Measurements from ENCODE around the gene ST3GAL4.
A peak's percentile ranks its signal among the peaks of the same experiment; 100 is the strongest.

The ST3GAL4 gene

DNA sequence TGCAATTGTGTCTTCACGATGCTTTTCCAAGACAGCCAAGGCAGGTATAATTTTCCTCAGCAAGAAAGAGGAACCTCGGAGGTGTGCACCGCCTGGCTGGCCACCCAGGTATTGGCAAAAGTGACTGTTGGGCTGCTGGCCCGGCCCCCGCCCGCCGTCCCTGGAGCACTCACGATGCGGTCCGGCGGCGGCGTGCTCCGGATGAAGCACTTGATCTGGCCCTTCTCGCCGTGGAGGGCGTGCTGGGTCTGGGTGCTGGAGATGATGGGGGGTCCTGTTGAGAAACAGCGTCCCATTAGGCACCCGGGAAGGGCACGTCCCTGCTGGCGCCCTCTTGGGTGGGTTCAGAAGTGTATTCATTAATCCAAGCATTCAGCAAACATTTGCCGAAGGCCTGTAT lies 84.8 kb downstream of the ST3GAL4 start:
- peaks cover 4 to 14% of the 10 kb centered on the region in 2 donors for H3K27me3 ChIP-seq (ENCODE audit: control insufficient read depth in 1 of 2, insufficient read depth in 2 of 2, low read length in 2 of 2)
- no peaks in the 10 kb centered on the region for H3K9me3 ChIP-seq (ENCODE audit: control insufficient read depth in 2 of 2, low read length in 2 of 2)
- no peaks in the 10 kb centered on the region for H3K36me3 ChIP-seq (ENCODE audit: control insufficient read depth in 2 of 2, insufficient read depth in 2 of 2, low read length in 2 of 2)
- no peak overlapping the region for H3K27ac ChIP-seq (ENCODE audit: low read length)
- no peak overlapping the region for H3K4me3 ChIP-seq (ENCODE audit: low read length in 2 of 2)
- no peak overlapping the region for H3K9ac ChIP-seq (ENCODE audit: low read length in 2 of 2)
- peaks cover 5% of the 10 kb centered on the region for H3K4me1 ChIP-seq (ENCODE audit: control insufficient read depth, insufficient read depth, low read length)

DNA sequence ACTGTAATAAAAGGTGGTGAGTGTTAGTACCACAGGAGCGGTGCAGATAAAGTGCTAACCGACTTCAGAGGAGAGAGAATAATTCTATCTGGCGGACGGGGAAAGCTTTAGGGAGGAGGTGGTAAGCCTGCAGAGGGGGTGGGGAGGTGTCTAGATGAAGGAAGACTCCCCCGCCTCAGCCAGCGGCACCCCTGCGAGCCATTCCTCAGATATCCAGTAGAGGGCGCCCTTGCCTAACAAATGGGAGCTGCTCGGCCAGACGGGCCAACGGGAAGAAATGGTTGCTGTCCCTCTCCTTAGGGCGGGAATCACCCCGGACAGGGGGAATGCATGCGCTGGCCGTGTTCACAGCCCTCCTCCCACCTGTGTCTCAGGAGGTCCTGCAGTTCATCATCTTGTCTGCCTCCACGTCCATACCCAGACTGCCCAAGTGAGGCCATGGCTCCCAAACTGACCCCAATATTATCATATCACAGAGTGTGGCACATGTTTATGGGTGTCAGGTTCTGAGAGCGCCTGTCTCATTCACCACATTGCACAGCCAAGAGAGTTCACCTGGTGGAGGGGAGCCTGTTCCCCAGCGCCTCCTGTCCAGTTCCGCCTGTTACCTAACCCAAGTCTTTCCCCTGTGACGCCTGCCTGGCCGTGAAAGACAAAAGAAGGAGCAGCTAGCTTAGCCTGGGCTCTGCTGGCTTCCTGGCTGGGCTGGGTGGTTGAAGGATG lies 85.5 kb downstream of the ST3GAL4 start:
- no peaks in the 10 kb centered on the region for H3K36me3 ChIP-seq (ENCODE audit: control insufficient read depth in 2 of 2, insufficient read depth in 2 of 2, low read length in 2 of 2)
- no peak overlapping the region for H3K9ac ChIP-seq (ENCODE audit: low read length in 2 of 2)
- peaks cover 5% of the 10 kb centered on the region for H3K4me1 ChIP-seq (ENCODE audit: control insufficient read depth, insufficient read depth, low read length)
- H3K27ac ChIP-seq (ENCODE audit: low read length): no peak overlapping the region
- H3K4me3 ChIP-seq (ENCODE audit: low read length in 2 of 2): peak overlapping the region; percentile 29 to 49
- H3K27me3 ChIP-seq (ENCODE audit: control insufficient read depth in 1 of 2, insufficient read depth in 2 of 2, low read length in 2 of 2): peaks cover 4 to 14% of the 10 kb centered on the region in 2 donors
- no peaks in the 10 kb centered on the region for H3K9me3 ChIP-seq (ENCODE audit: control insufficient read depth in 2 of 2, low read length in 2 of 2)

DNA sequence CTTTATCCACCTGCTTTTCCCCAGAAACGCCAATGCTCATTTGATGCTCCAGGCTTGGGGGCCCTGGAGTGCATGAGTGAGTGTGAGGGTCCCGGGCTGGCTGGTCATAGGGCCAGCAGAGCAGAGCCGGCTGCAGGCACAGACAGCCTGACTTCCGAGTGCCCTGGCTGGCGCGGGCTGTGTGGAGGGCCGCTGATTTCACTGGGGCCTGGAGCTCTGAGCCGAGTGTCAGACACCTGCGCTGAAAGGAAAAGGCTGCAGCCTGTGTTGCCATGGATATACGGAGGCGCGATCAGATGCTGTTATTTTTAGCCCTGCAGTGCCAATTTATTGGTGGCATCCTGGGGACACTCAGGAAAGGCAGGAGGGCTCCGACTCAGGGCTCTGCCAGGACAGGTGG lies 87.6 kb downstream of the ST3GAL4 start:
- H3K36me3 ChIP-seq (ENCODE audit: control insufficient read depth in 2 of 2, insufficient read depth in 2 of 2, low read length in 2 of 2): no peaks in the 10 kb centered on the region
- no peak overlapping the region for H3K27ac ChIP-seq (ENCODE audit: low read length)
- H3K4me1 ChIP-seq (ENCODE audit: control insufficient read depth, insufficient read depth, low read length): peaks cover 5% of the 10 kb centered on the region
- H3K9me3 ChIP-seq (ENCODE audit: control insufficient read depth in 2 of 2, low read length in 2 of 2): no peaks in the 10 kb centered on the region
- H3K27me3 ChIP-seq (ENCODE audit: control insufficient read depth in 1 of 2, insufficient read depth in 2 of 2, low read length in 2 of 2): peaks cover 4 to 14% of the 10 kb centered on the region in 2 donors
- no peak overlapping the region for H3K9ac ChIP-seq (ENCODE audit: low read length in 2 of 2)
- no peak overlapping the region for H3K4me3 ChIP-seq (ENCODE audit: low read length in 2 of 2)

- H3K4me1 ChIP-seq (ENCODE audit: control insufficient read depth, insufficient read depth, low read length): peaks cover 5% of the 10 kb centered on the region
- H3K36me3 ChIP-seq (ENCODE audit: control insufficient read depth in 2 of 2, insufficient read depth in 2 of 2, low read length in 2 of 2): no peaks in the 10 kb centered on the region
- H3K27ac ChIP-seq (ENCODE audit: low read length): no peak overlapping the region
- no peak overlapping the region for H3K9ac ChIP-seq (ENCODE audit: low read length in 2 of 2)
- H3K9me3 ChIP-seq (ENCODE audit: control insufficient read depth in 2 of 2, low read length in 2 of 2): no peaks in the 10 kb centered on the region
- H3K4me3 ChIP-seq (ENCODE audit: low read length in 2 of 2): no peak overlapping the region
- peaks cover 4 to 14% of the 10 kb centered on the region in 2 donors for H3K27me3 ChIP-seq (ENCODE audit: control insufficient read depth in 1 of 2, insufficient read depth in 2 of 2, low read length in 2 of 2)
Measured at GRCh38 chr11:126444072-126444471, 88.6 kb downstream of the ST3GAL4 start.

- H3K27me3 ChIP-seq (ENCODE audit: control insufficient read depth in 1 of 2, insufficient read depth in 2 of 2, low read length in 2 of 2): peaks cover 2 to 5% of the 10 kb centered on the region in 2 donors
- H3K27ac ChIP-seq (ENCODE audit: low read length): no peak overlapping the region
- no peak overlapping the region for H3K4me3 ChIP-seq (ENCODE audit: low read length in 2 of 2)
- H3K9me3 ChIP-seq (ENCODE audit: control insufficient read depth in 2 of 2, low read length in 2 of 2): no peaks in the 10 kb centered on the region
- no peaks in the 10 kb centered on the region for H3K4me1 ChIP-seq (ENCODE audit: control insufficient read depth, insufficient read depth, low read length)
- H3K36me3 ChIP-seq (ENCODE audit: control insufficient read depth in 2 of 2, insufficient read depth in 2 of 2, low read length in 2 of 2): no peaks in the 10 kb centered on the region
- no peak overlapping the region for H3K9ac ChIP-seq (ENCODE audit: low read length in 2 of 2)
Measured at GRCh38 chr11:126446581-126446980, 91.1 kb downstream of the ST3GAL4 start.

- Histone ChIP-seq H3K9ac (ENCODE audit: low read length in 2 of 2) (no peak overlapping the region), H3K4me3 (ENCODE audit: low read length in 2 of 2) (no peak overlapping the region), H3K27ac (ENCODE audit: low read length) (no peak overlapping the region)
Measured at GRCh38 chr11:126450198-126450597, 94.7 kb downstream of the ST3GAL4 start.

DNA sequence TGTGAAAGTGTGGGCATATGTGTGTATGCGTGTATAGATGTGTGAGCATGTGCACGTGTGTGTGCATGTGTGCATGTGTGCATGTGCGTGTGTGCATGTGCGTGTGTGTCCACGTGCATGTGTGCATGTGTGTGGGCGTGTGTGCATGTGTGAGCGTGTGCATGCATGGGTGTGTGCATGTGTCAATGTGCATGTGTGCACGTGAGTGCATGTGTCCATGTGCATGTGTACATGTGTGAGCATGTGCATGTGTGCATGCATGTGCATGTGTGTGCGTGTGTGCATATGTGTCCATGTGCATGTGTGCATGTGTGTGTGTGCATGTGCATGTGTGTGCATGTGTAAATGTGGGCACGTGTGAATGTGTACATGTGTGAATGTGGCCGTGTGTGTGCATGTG lies 95.3 kb downstream of the ST3GAL4 start:
- Histone ChIP-seq H3K9ac (ENCODE audit: low read length in 2 of 2) (no peak overlapping the region), H3K9me3 (ENCODE audit: control insufficient read depth in 2 of 2, low read length in 2 of 2) (no peaks in the 10 kb centered on the region), H3K4me1 (ENCODE audit: control insufficient read depth, insufficient read depth, low read length) (no peaks in the 10 kb centered on the region), H3K27me3 (ENCODE audit: control insufficient read depth in 1 of 2, insufficient read depth in 2 of 2, low read length in 2 of 2) (peaks cover 6 to 14% of the 10 kb centered on the region in 2 donors), H3K4me3 (ENCODE audit: low read length in 2 of 2) (no peak overlapping the region), H3K27ac (ENCODE audit: low read length) (no peak overlapping the region), H3K36me3 (ENCODE audit: control insufficient read depth in 2 of 2, insufficient read depth in 2 of 2, low read length in 2 of 2) (no peaks in the 10 kb centered on the region)

More at GRCh38 chr11:126450198-126450597, 94.7 kb downstream of the ST3GAL4 start:
- Histone ChIP-seq H3K9me3 (ENCODE audit: control insufficient read depth in 2 of 2, low read length in 2 of 2) (no peaks in the 10 kb centered on the region), H3K36me3 (ENCODE audit: control insufficient read depth in 2 of 2, insufficient read depth in 2 of 2, low read length in 2 of 2) (no peaks in the 10 kb centered on the region), H3K27me3 (ENCODE audit: control insufficient read depth in 1 of 2, insufficient read depth in 2 of 2, low read length in 2 of 2) (peaks cover 5 to 14% of the 10 kb centered on the region in 2 donors), H3K4me1 (ENCODE audit: control insufficient read depth, insufficient read depth, low read length) (no peaks in the 10 kb centered on the region)

DNA sequence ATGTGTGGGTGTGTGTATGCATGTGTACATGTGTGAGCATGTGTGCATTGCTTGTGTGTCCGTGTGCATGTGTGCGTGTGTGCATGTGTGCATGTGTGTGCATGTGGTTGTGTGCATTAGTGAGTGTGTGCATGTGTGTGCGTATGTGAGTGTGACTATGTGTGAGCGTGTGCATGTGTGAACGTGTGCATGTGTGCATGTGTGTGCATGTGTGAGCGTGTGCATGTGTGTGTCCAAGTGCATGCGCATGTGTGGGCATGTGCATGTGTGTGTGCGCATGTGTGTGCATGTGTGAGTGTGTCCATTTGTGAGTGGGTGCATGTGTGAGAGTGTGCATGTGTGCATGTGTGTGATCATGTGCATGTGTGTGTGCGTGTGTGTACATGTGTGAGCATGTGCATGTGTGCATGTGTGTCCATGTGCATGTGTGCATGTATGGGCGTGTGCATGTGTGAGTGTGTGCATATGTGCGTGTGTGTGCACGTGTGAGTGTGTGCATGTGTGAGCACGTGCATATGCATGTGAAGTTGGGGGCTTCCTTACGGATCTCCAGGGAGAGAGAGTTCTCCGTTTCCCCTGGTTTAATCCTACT lies 95.8 kb downstream of the ST3GAL4 start:
- Histone ChIP-seq H3K27me3 (ENCODE audit: control insufficient read depth in 1 of 2, insufficient read depth in 2 of 2, low read length in 2 of 2) (peaks cover 6 to 15% of the 10 kb centered on the region in 2 donors), H3K36me3 (ENCODE audit: control insufficient read depth in 2 of 2, insufficient read depth in 2 of 2, low read length in 2 of 2) (no peaks in the 10 kb centered on the region), H3K27ac (ENCODE audit: low read length) (no peak overlapping the region), H3K4me1 (ENCODE audit: control insufficient read depth, insufficient read depth, low read length) (no peaks in the 10 kb centered on the region), H3K9ac (ENCODE audit: low read length in 2 of 2) (no peak overlapping the region), H3K4me3 (ENCODE audit: low read length in 2 of 2) (no peak overlapping the region), H3K9me3 (ENCODE audit: control insufficient read depth in 2 of 2, low read length in 2 of 2) (no peaks in the 10 kb centered on the region)

- no peak overlapping the region for H3K4me3 ChIP-seq (ENCODE audit: low read length in 2 of 2)
- H3K27me3 ChIP-seq (ENCODE audit: control insufficient read depth in 1 of 2, insufficient read depth in 2 of 2, low read length in 2 of 2): peaks cover 7 to 20% of the 10 kb centered on the region in 2 donors
- H3K9ac ChIP-seq (ENCODE audit: low read length in 2 of 2): no peak overlapping the region
- H3K36me3 ChIP-seq (ENCODE audit: control insufficient read depth in 2 of 2, insufficient read depth in 2 of 2, low read length in 2 of 2): no peaks in the 10 kb centered on the region
- H3K9me3 ChIP-seq (ENCODE audit: control insufficient read depth in 2 of 2, low read length in 2 of 2): no peaks in the 10 kb centered on the region
- no peak overlapping the region for H3K27ac ChIP-seq (ENCODE audit: low read length)
- no peaks in the 10 kb centered on the region for H3K4me1 ChIP-seq (ENCODE audit: control insufficient read depth, insufficient read depth, low read length)
Measured at GRCh38 chr11:126452241-126453101, 97.0 kb downstream of the ST3GAL4 start.

GRCh38 chr11:126456089-126456488 lies 100.6 kb downstream of the ST3GAL4 start:
- H3K27me3 ChIP-seq (ENCODE audit: control insufficient read depth in 1 of 2, insufficient read depth in 2 of 2, low read length in 2 of 2): peaks cover 17 to 23% of the 10 kb centered on the region in 2 donors
- no peaks in the 10 kb centered on the region for H3K9me3 ChIP-seq (ENCODE audit: control insufficient read depth in 2 of 2, low read length in 2 of 2)
- H3K9ac ChIP-seq (ENCODE audit: low read length in 2 of 2): no peak overlapping the region
- H3K36me3 ChIP-seq (ENCODE audit: control insufficient read depth in 2 of 2, insufficient read depth in 2 of 2, low read length in 2 of 2): no peaks in the 10 kb centered on the region
- H3K4me1 ChIP-seq (ENCODE audit: control insufficient read depth, insufficient read depth, low read length): no peaks in the 10 kb centered on the region
- H3K4me3 ChIP-seq (ENCODE audit: low read length in 2 of 2): no peak overlapping the region
- no peak overlapping the region for H3K27ac ChIP-seq (ENCODE audit: low read length)
